Measurements from ENCODE around the gene IRF2BP2.

Gene IRF2BP2

DNA sequence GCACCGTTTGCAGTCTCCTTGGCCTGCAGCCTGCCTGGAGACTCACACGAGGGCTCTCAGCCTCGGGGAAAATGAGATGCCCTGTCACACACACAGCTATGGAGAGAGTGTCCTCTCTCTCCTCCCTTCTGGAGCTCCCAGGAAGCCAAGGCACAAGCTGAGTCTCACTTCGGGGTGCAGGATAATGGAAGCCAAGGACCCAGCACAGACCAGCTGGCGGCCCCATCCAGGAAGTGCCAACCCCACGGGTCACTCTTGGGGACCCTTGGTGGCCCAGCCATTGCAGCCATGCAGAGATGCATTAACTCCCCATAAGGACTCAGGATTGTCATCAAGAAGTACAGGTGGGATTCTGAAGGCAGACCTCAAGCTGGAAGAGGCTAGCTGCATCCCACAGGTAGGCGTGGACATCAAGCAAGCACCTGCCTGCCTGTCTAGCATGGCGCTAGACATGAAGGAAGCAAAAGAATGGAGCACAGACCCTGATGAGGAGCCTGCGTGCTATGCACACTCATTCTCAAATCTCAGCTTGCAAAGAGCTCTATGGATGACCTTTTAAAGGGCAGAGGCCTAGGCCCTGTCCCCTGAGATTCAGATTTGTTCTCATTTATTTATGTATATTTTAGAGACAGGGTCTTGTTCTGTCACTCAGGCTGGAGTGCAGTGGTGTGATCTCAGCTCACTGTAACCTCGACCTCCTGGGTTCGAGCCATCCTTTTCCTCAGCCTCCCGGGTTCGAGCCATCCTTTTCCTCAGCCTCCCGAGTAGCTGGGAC, 49.9 kb downstream of the IRF2BP2 start:
- DNase-seq (ENCODE audit: insufficient read length, low spot score) (no peak), FAIRE-seq (no peak)

DNA sequence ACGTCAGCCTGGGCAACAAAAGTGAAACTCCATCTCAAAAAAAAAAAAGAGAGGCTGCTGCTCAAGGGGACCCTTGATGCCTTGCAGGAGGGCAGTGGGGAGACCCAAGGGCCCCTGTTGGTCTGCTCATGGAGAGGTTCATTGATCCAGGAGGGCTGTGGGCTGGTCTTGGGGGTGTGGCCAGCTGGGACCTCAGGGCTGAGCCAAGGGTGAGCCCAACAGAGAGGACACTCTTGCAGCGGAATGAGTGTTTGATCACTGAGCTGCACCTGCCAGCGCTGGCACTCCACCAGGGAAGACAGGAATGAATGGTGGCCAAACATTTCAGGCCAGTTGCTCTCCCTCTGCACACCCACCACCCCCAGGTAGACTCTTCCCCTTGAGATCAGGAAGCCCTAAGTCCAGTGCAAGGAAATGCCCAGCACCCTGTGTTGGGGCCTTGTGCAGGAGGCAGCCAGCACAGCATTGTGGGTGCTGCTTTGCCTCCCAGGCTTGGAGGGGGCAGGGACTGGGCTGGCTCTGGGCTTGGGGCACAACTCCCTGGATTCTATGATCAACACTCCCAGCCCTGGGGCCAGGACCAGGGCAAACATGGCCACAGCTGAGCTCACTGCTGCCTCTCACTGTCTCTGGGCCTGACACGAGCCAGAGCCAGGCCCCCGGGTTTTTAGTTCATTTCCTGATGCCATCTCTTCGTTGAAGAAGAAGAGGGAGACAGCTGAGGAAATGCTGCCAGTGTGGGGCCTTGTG, 50.7 kb downstream of the IRF2BP2 start:
- no peak for FAIRE-seq
- no peak for DNase-seq (ENCODE audit: insufficient read length, low spot score)

DNA sequence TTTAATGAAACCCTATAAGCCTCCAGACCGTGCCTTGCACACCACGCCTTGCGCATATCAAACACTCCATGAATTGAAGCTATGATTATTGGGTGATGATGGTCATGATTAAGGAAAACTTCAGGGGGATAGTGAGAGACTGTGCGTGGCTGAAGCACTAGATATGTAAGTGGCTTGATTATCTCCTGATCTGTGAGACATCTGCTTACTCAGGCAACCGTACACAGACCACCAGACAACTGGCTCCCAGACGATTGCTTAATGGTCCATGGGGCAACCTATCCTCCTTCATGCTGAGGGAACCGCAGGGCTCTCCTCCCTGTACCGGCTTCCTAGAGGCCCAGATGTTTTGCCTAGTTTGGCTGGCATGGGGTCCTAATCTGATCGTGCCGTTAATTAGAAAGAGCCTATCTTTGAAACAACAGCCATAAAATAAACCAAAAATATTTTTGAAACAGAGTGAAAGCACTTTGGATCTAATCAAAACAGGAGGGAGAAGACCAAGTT, 51.6 kb downstream of the IRF2BP2 start:
- no peak for FAIRE-seq
- no peak for DNase-seq (ENCODE audit: insufficient read length, low spot score)

DNA sequence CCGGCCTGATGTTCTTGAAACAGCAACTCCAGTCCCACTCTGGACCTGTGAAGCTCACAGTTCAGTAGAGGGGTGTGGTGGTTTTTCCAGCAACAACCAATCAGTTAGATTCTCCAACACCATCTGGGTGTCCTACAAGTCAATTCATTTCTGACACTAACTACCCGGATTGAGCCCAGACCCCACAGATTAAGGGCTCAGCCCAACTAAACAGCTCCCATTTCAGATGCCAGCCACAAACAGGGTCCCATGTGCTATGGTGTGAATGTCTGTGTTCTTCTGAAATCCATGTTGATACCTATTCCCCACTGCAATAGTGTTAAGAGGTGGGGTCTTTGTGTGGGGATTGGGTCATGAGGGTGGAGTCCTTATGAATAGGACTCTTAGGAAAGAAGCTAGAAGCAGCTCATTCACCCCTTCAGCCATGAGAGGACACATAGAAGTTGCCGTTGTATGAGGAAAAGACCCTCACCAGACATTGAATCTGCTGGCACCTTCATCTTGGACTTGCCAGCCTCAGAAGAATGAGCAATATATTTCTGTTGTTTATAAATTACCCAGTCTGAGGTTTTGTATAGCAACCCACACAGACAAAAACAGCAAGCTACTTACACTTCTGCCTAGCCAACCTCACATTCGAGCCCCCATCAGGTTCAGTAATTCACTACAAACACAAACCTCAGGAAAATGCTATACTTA, 53.6 kb downstream of the IRF2BP2 start:
- no peak for DNase-seq (ENCODE audit: insufficient read length, low spot score)
- no peak for FAIRE-seq

DNA sequence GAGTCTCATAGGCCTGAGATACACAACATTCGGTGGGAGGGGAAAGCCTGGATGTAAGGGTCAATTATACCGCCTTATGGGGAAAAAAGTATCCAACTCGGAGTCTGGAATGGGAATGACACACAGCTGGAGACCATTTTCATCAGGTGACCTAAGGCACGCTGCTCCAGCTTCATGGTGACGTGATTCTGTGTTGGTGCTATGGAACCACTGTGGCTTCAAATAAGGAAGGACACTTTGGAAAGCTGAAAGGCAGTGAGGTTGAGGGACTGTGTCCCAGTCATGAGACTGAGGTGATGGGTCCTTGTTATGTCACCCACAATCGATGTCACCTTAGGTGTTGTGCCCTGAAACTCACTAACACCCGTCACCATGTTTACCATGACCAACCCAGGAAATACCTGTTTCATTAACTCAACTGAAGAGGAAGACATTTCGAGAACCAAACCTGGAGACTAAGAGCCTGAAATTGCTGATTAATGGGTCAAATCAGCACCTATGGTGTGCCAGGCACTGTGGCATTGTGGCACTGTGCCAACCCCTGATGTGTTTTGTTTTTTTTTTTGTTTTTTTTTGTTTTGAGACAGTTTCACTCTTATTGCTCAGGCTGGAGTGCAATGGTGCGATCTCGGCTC, 54.5 kb downstream of the IRF2BP2 start:
- DNase-seq (ENCODE audit: insufficient read length, low spot score) (no peak), FAIRE-seq (no peak)

DNA sequence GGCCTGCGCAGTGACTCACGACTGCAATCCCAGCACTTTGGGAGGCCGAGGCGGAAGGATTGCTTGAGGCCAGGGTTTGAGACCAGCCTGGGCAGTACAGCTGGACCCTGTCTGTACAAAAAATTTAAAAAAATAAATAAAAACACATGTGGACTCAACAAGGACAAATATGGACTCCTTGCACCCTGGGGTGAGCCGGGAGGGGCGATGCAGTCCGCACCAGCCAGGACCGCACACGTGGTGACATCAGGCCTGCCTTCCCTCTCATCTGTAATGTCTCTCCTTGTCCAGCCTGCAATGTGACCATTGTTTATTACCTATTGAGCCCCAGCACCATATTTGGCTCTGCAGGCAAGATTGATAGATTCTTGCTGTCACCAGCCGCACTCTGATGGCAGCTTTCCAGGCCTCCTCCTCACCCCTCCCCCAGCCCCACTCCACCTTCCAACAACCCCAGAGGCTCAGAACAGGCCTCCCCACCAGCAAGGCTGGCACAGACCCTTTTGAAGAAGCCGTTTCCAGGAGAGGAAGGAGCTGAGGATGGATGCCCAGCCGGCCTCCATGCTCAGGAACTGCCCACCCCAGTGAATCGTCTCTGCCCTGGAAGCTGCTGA, 55.2 kb downstream of the IRF2BP2 start:
- DNase-seq (ENCODE audit: insufficient read length, low spot score) (no peak), FAIRE-seq (no peak)

All from GM19239 (cell line).